Peyer's patch (tissue), 4 donors: ENCODE measurements around the gene UNC13C. TPM values are rescaled to one million over a fixed set of nuclear protein-coding genes. Genes with fewer than 3 reads are reported as not detected.

Experiments
- DNase-seq, 3 donors: peaks; one replicate each; pipeline ENCODE4 v3.0.0-alpha.2; 2017 to 2019
- H3K27ac ChIP-seq, 4 donors: fragments of 200-600 bp; sonication (generic); one replicate each; pipeline ENCODE4 v1.5.1; 2016 to 2019
- H3K27me3 ChIP-seq, 2 donors: fragments of 200-600 bp; sonication (generic); one replicate each; pipeline ENCODE4 v1.5.1; 2019
- H3K36me3 ChIP-seq, 3 donors: fragments of 200-600 bp; sonication (generic); one replicate each; pipeline ENCODE4 v1.5.1; 2016 to 2019
- H3K4me1 ChIP-seq, 4 donors: fragments of 200-600 bp; sonication (generic); one replicate each; pipeline ENCODE4 v1.5.1; 2016 to 2019
- H3K4me3 ChIP-seq, 4 donors: fragments of 200-600 bp; sonication (generic); 1 replicate in 3 of 4; 2 replicates in 1 of 4; pipeline ENCODE4 v1.5.1; 2016 to 2019; ENCODE audit warnings: mild to moderate bottlenecking in 1 of 4
- H3K9me3 ChIP-seq, 4 donors: fragments of 200-600 bp; sonication (generic); one replicate each; pipeline ENCODE4 v1.5.1; 2016 to 2019; ENCODE audit warnings: mild to moderate bottlenecking in 1 of 4
- POLR2A ChIP-seq, 2 donors: fragments of 450-650 bp; IDR thresholded peaks; one replicate each; pipeline ENCODE4 v1.5.1; 2017; ENCODE audit warnings: antibody characterized with exemption in 2 of 2, mild to moderate bottlenecking in 2 of 2, moderate library complexity in 2 of 2
- total RNA-seq, 4 donors: library from RNA; depleted of rRNA; stranded (reverse); fragments of >200 nt; gene quantifications; one replicate each; pipeline ENCODE4 v1.1.0, GENCODE V29; 2016
- TF ChIP-seq, protein P1 (sequence below), 6 experiments: fragments of 450-650 bp in 4 of 6; fragments of 200-600 bp in 2 of 6; sonication (generic) in 1 of 6; IDR thresholded peaks; one replicate each; pipeline ENCODE4 v1.5.1; 2017 to 2019; ENCODE audit warnings: antibody characterized with exemption in 6 of 6, mild to moderate bottlenecking in 3 of 6, moderate library complexity in 1 of 6

UNC13C gene
- total RNA-seq, 4 donors from 2014 or later = under 0.01 to 3.3 (median 0.35) TPM

DNA sequence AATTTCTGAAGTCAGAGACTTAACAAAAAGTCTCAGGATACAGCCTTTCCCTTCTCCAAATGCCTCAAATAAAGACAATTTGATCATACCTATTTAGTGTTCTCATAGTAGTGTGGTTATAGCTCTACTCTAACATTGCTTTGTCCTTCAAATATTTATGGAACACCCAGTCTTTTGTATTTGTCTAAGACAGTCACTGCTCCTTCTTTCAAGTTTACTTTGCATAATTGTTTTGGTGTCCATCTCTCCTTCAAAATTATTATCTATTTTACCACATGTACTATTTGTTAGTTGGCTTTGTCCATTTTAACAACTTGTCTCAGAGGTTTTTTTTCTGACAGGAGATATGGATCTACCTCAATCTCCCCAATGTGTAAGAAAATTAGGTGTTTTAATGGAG, 118.8 kb downstream of the UNC13C start:
- H3K36me3 ChIP-seq = no peaks in the 10 kb centered on the region
- no peak for DNase-seq
- no peaks in the 10 kb centered on the region for H3K4me1 ChIP-seq
- no peak for TF ChIP-seq POLR2A (IDR thresholded peaks at IDR 0.05)
- TF ChIP-seq, protein P1, sequence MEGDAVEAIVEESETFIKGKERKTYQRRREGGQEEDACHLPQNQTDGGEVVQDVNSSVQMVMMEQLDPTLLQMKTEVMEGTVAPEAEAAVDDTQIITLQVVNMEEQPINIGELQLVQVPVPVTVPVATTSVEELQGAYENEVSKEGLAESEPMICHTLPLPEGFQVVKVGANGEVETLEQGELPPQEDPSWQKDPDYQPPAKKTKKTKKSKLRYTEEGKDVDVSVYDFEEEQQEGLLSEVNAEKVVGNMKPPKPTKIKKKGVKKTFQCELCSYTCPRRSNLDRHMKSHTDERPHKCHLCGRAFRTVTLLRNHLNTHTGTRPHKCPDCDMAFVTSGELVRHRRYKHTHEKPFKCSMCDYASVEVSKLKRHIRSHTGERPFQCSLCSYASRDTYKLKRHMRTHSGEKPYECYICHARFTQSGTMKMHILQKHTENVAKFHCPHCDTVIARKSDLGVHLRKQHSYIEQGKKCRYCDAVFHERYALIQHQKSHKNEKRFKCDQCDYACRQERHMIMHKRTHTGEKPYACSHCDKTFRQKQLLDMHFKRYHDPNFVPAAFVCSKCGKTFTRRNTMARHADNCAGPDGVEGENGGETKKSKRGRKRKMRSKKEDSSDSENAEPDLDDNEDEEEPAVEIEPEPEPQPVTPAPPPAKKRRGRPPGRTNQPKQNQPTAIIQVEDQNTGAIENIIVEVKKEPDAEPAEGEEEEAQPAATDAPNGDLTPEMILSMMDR (IDR thresholded peaks at IDR 0.05) = no peak
- H3K27me3 ChIP-seq = no peaks in the 10 kb centered on the region
- no peak overlapping the region for H3K27ac ChIP-seq
- no peak overlapping the region for H3K4me3 ChIP-seq
- H3K9me3 ChIP-seq = no peaks in the 10 kb centered on the region

DNA sequence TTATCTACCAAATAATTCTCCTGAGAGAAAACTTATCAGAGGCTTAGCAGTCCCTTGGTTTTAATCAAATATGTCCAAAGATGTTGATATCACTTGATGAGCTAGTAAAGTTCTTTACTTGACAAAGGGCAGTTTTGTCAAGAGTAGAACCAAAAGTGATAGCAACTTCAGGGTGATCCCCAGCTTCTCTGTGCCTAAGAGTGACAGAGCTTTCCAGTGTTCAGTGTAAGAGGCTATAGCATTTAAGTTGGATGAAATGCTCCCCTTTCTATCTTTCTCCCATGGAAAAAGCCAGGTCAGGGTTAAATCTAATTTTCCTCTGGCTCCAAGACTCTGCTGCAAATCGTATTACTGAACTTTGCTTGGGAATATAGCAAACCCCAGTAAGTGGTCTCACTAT, 120.8 kb downstream of the UNC13C start:
- Histone ChIP-seq H3K4me1 (no peaks in the 10 kb centered on the region), H3K27me3 (no peaks in the 10 kb centered on the region), H3K4me3 (no peak overlapping the region), H3K9me3 (no peaks in the 10 kb centered on the region), H3K36me3 (no peaks in the 10 kb centered on the region), H3K27ac (no peak overlapping the region)
- TF ChIP-seq, protein P1 (IDR thresholded peaks at IDR 0.05) = no peak
- no peak for TF ChIP-seq POLR2A (IDR thresholded peaks at IDR 0.05)
- DNase-seq = no peak

DNA sequence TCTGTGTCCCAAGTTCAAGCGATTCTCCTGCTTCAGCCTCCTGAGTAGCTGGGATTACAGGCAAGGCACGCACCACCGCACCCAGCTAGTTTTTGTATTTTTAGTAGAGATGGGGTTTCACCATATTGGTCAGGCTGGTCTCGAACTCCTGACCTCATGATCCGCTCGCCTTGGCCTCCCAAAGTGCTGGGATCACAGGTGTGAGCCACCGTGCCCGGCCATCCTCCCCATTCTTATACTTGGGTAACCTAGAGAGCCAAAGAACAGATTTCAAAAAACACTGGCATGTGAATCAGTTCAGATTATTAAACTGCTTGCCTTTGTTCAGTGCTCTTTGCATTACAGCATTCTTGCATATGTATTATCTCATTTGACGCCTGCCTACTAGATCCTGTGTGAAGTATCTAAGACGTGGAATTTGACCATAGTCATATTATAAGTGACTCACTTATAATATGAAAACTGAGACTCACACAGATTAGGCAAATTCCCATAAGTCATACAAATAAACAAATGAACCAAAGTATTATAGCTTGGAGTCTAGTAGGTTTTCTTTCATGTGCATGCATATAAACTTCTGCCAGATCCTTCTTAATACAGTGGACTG, 123.5 kb downstream of the UNC13C start:
- Histone ChIP-seq H3K4me3 (no peak overlapping the region), H3K36me3 (no peaks in the 10 kb centered on the region), H3K4me1 (no peaks in the 10 kb centered on the region), H3K27ac (no peak overlapping the region), H3K27me3 (no peaks in the 10 kb centered on the region), H3K9me3 (no peaks in the 10 kb centered on the region)
- TF ChIP-seq, protein P1 (IDR thresholded peaks at IDR 0.05) = no peak
- TF ChIP-seq POLR2A (IDR thresholded peaks at IDR 0.05) = no peak
- no peak for DNase-seq

DNA sequence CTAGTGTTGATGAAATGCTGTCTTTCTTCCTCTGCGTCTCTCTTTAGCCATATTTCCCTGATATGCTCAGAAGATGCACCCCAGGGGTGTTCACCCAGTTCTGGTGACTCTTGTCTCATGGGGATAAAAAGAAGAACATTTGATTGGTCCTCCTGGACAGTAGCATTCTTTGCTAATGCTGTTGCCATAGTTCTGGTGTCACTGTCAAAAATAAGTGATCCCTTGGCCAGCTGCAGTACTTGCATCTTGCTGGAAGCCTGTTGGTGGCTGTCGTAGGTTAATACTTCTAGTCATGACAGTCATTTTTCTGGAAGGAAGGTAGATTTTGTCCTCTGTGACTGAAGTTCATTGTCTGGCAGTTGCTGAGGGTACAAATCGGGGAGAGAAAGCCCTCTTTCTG, 124.5 kb downstream of the UNC13C start:
- Histone ChIP-seq H3K27ac (no peak overlapping the region), H3K4me1 (no peaks in the 10 kb centered on the region), H3K9me3 (no peaks in the 10 kb centered on the region), H3K36me3 (no peaks in the 10 kb centered on the region), H3K4me3 (no peak overlapping the region), H3K27me3 (no peaks in the 10 kb centered on the region)
- no peak for TF ChIP-seq POLR2A (IDR thresholded peaks at IDR 0.05)
- TF ChIP-seq, protein P1 (IDR thresholded peaks at IDR 0.05) = no peak
- no peak for DNase-seq

DNA sequence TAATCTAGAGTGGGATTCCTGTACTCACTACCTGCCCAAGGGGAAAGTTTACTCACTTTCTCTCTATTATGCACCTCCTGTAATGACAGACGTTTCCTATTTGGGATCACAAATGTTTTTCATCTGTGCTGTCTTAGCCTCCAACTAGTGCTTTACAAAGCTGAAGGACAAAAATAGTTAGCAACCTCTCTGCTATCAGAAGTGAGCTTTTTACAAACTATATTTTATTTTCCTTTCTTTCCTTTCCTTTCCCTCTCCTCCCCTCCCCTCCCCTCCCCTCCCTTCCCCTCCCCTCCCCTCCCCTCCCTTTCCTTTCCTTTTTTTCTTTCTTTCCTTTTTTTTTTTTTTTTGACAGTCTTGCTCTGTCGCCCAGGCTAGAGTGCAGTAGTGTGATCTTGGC, 130.8 kb downstream of the UNC13C start:
- Histone ChIP-seq H3K4me1 (no peaks in the 10 kb centered on the region), H3K36me3 (no peaks in the 10 kb centered on the region), H3K27me3 (no peaks in the 10 kb centered on the region), H3K4me3 (no peak overlapping the region), H3K9me3 (no peaks in the 10 kb centered on the region), H3K27ac (no peak overlapping the region)
- DNase-seq = no peak
- no peak for TF ChIP-seq POLR2A (IDR thresholded peaks at IDR 0.05)

DNA sequence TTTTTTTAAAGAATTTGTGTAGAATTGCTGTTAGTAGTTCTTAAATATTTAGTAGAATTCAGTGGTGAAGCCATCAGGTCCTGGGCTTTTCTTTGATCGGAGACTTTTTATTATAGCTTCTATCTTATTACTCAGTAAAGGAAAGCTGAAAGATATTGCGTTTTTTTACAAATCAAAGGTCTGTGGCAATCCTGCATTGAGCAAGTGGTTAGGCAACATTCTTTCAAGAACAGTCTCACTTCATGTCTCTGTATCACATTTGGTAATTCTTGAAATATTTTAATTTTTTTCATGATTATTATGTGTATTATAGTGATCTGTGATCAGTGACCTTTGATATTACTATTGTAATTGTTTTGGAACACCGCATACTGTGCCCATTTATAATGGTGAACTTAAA, 140.8 kb downstream of the UNC13C start:
- H3K27ac ChIP-seq = no peak overlapping the region
- H3K4me1 ChIP-seq = no peaks in the 10 kb centered on the region
- no peaks in the 10 kb centered on the region for H3K27me3 ChIP-seq
- no peak for DNase-seq
- peaks cover 0 to 2% (median 0%) of the 10 kb centered on the region in 4 donors for H3K9me3 ChIP-seq
- no peak overlapping the region for H3K4me3 ChIP-seq
- no peaks in the 10 kb centered on the region for H3K36me3 ChIP-seq
- TF ChIP-seq POLR2A (IDR thresholded peaks at IDR 0.05) = no peak
- TF ChIP-seq, protein P1 (IDR thresholded peaks at IDR 0.05) = no peak
